Brain microvascular endothelial cell (primary cell): ENCODE measurements around the gene ANKRD40CL.

Experiments used
- DNase-seq: peaks from one replicate; pipeline ENCODE4 v3.0.0-alpha.2; 2020
- H3K27ac ChIP-seq: fragments of 250-450 bp; sonication (Bioruptor Pico); 2 replicates; pipeline ENCODE4 v1.5.1; 2020; ENCODE audit warnings: mild to moderate bottlenecking, moderate library complexity
- H3K27me3 ChIP-seq: fragments of 250-450 bp; sonication (Bioruptor Pico); replicated peaks from 2 replicates; pipeline ENCODE4 v1.5.1; 2020; ENCODE audit warnings: mild to moderate bottlenecking
- H3K36me3 ChIP-seq: fragments of 250-450 bp; sonication (Bioruptor Pico); replicated peaks from 2 replicates; pipeline ENCODE4 v1.5.1; 2020; ENCODE audit warnings: mild to moderate bottlenecking
- H3K4me3 ChIP-seq: 2 replicates; pipeline ENCODE4 v1.5.1; 2011; ENCODE audit warnings: low read depth, mild to moderate bottlenecking, control low read depth, low read length, moderate library complexity
- in situ Hi-C: cut with HindIII; loops from 2 replicates; pipeline ENCODE4 v1.10.0; 2017; ENCODE audit warnings: low sequenced_read_pairs, low pct_ligation_motif_present
- TF ChIP-seq, protein P1 (sequence below): IDR thresholded peaks from 2 replicates; pipeline ENCODE4 v1.5.1; 2011; ENCODE audit warnings: low read depth, mild to moderate bottlenecking, moderate library complexity, low read length, control low read depth, inconsistent platforms; ENCODE audit errors: missing control alignments

ANKRD40CL gene

DNA sequence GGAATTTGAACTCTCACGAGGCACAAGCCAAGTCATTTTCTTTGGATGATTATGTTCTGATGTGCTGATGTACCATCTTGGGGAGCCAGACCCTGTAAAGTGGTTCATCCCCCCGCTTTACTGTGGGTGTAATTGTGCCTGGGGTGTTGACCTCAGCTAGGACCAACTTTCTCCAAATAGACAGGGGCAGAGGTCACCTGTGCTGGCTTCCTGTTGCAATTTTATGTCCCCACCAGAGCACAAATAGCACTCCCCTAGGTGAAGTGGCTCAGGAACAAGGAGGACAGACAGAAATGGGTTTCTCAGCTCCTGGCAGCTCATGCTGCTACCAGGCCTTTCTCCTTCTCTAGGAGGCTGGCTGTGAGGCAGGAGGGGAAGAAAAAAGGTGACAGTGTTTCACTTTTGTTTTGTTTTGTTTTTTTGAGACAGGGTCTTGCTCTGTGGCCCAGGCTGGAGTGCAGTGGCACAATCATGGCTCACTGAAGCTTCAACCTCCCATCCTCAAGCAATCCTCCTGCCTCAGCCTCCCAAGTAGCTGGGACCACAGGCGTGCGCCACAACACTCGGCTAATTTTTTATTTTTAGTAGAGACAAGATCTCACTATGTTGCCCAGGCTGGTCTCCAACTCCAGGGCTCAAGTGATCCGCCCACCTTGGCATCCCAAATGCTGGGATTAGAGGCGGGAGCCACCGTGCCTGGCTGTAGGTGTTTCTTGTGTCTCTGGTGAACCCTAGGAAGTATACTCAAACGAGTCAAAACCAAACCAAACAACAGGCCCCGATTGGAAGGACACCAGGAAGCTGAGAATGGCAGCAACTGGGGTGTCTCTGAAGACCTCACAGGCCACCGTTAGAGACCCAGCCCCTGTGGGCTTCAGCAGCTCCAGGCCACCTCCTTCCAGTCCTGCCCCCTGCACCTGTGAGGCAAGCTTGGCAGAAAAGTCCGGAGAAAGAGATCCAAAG, 35.6 kb upstream of the ANKRD40CL start:
- DNase-seq: no peak
- TF ChIP-seq, protein P1, sequence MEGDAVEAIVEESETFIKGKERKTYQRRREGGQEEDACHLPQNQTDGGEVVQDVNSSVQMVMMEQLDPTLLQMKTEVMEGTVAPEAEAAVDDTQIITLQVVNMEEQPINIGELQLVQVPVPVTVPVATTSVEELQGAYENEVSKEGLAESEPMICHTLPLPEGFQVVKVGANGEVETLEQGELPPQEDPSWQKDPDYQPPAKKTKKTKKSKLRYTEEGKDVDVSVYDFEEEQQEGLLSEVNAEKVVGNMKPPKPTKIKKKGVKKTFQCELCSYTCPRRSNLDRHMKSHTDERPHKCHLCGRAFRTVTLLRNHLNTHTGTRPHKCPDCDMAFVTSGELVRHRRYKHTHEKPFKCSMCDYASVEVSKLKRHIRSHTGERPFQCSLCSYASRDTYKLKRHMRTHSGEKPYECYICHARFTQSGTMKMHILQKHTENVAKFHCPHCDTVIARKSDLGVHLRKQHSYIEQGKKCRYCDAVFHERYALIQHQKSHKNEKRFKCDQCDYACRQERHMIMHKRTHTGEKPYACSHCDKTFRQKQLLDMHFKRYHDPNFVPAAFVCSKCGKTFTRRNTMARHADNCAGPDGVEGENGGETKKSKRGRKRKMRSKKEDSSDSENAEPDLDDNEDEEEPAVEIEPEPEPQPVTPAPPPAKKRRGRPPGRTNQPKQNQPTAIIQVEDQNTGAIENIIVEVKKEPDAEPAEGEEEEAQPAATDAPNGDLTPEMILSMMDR: no peak
- in situ Hi-C loops: no loop called here
- no peaks in the 10 kb centered on the region for H3K36me3 ChIP-seq
- H3K4me3 ChIP-seq: no peak overlapping the region
- H3K27ac ChIP-seq: no peak overlapping the region
- no peaks in the 10 kb centered on the region for H3K27me3 ChIP-seq

DNA sequence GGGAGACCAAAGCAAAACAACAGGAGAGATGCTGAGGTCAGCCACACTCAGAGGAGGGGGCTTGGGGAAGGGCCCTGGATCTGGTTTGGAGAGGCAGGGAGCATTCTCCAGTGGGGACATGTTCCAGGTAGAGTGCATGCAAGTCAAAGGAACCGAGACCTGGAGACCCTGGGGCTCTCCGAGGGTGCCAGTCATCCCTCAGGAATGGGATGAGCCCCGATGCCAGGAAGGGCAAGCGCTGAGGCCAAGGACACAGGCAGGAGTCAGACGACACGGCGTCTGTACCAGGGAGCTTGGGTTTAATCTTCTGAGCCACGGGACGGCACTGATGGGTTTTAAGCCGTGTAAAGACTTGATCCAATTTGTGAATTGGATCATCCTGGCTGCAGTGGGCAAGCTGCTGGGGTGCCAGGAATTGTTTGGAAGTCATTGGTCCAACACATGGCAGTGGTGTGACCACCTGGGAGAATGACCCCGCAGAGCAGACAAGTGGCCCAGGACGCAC, 32.9 kb upstream of the ANKRD40CL start:
- TF ChIP-seq, protein P1: no peak
- Histone ChIP-seq H3K27ac (no peak overlapping the region), H3K36me3 (no peaks in the 10 kb centered on the region), H3K4me3 (no peak overlapping the region), H3K27me3 (no peaks in the 10 kb centered on the region)
- DNase-seq: no peak
- in situ Hi-C loops: no loop called here

DNA sequence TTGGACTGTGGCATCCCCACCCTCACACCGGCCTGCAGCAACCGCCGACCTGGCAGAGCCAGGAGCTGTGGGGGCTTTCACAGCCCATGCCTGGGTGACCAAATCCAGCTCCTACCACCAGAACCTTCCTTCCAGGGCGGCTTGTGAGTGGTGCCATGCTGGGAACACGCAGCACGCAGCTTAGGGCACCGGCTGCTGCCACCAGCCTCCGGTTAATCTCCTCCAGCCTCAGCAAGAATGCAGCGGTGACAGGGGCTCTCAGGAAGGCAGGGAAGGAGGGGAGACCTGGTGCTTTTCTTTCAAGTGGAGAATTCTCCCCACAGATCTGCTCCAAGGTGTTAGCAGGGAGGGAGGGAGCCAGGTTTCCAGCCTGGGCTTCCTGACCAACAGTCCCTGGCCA, 32.3 kb upstream of the ANKRD40CL start:
- no peaks in the 10 kb centered on the region for H3K36me3 ChIP-seq
- H3K4me3 ChIP-seq: no peak overlapping the region
- no peak overlapping the region for H3K27ac ChIP-seq
- no peaks in the 10 kb centered on the region for H3K27me3 ChIP-seq
- in situ Hi-C loops: no loop called here
- TF ChIP-seq, protein P1: no peak
- no peak for DNase-seq

DNA sequence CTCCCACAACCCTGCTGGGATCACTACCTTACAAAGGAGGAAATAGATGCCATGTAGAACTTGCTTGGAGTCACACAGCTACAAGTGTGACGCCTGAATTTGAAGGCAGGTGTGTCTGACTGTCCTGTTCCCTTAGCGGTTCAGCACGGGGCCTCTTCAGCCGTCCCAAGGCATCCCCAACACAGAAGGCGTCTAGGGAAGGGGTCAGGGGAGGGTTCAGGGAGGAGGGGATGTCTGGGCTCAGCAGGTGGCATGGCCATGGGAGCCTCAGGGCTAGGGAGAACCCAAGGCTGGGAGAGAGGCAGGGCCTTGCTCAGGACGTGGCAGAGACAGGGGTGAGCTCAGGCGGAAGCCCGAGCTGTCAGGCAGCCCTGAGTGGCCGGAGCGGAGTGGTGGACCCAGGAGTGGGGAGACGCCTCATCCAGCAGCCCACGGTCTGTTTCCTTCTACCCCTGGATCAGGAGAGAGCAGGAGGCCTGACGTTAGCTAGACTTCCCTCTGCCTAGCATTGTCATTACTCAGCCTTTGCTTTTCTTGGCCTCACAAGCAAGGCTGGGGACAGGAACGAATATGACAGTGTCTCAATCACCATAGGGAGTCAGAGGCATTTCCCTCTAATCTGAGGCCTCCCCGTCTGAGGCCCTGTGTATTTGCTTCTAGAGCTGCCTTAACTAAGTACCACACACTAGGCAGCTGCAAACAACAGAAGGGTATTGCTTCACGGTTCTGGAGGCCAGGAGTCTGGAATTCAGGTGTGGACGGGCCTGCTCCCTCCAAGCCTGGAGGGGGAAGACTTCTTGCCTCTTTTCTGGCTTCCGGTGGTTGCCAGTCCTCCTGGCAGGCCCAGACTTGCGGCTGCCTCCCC, 31.3 kb upstream of the ANKRD40CL start:
- Histone ChIP-seq H3K27me3 (no peaks in the 10 kb centered on the region), H3K4me3 (no peak overlapping the region), H3K27ac (no peak overlapping the region), H3K36me3 (no peaks in the 10 kb centered on the region)
- no peak for DNase-seq
- TF ChIP-seq, protein P1: no peak
- in situ Hi-C loops: no loop called here

DNA sequence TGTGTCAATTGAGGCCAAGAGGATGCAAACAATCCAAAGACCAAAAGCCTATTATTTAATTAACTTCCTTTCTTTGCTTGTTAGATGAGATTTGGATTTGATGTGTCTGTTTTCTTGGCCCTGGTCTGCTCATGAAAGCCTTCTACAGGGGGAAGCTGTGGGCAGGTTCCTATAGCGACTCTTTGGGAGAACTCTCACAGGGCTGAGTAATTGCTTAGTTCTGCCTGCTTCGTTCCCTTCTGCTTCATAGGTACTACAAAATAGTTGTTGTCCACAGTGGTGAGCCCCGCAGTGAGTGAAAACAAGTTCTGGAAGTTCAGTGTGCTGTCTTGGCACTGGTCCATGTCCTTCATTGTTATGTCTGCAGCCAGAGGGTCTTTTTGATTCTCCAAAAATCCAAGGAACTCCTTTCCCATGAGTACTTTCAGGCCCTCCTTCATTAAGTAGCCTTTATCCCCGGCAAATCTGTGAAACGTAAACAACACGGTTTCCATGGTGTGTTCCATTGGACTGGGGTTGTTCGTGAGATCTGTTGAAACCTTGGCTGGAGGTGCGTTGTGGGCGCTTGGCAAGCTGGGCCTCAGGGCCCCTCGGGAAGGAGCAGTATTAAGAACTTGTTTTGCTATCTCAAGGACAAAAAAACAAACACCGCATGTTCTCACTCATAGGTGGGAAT, 30.0 kb upstream of the ANKRD40CL start:
- no peak for DNase-seq
- H3K4me3 ChIP-seq: no peak overlapping the region
- no peak overlapping the region for H3K27ac ChIP-seq
- in situ Hi-C loops: no loop called here
- H3K27me3 ChIP-seq: no peaks in the 10 kb centered on the region
- no peaks in the 10 kb centered on the region for H3K36me3 ChIP-seq
- TF ChIP-seq, protein P1: no peak
